ENCODE data around the gene CA6. TPM values are rescaled to one million over a fixed set of nuclear protein-coding genes. Genes with fewer than 3 reads are reported as not detected.

The CA6 gene
- total and polyA plus RNA-seq, 2 of the 8 experiments (the other 6 are each of a cell fraction or from before 2014, with no cell fraction given) = not detected

DNA sequence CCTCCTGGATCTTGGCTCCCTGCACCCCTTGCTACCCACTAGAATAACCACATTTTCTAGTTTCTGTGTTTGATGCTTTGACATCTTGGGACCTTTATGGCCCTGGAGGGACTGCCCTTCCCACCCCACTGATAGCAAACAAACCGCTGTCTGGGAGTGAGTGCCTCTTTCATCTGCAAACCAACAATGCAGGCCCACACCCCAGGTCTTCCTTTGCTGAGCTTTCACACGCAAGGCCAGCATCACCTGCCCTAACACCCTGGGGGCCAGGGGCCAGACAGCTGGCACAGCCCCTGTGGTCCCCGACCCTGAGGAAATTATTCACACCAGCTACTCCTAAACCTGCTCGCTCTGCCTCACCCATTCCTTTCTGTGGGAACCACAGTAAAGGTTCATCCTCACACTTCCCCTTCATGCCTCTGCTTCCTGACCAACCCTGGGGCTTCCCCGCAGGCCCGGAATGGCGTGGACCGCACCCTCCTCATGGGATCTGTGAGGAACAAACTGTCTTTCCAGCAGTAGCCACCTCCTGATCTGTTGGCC lies 65.2 kb downstream of the CA6 start:
- Histone ChIP-seq H3K36me3 (ENCODE audit: control insufficient read depth in 2 of 4, insufficient read depth in 4 of 4, low read length in 3 of 4) (no peaks in the 10 kb centered on the region), H3K23ac (ENCODE audit: insufficient read length) (no peak overlapping the region), H2BK120ac (replicated peaks; ENCODE audit: low read depth, low read length) (no peak overlapping the region), H4K91ac (replicated peaks; ENCODE audit: insufficient read length, low read length) (no peak overlapping the region), H2AK5ac (ENCODE audit: low read depth, low read length) (no peak overlapping the region), H4K5ac (ENCODE audit: insufficient read length, low read depth, low read length) (no peak overlapping the region), H3K79me1 (ENCODE audit: low read depth, low read length) (no peaks in the 10 kb centered on the region), H4K8ac (ENCODE audit: extremely low read depth, insufficient read depth, low read length) (no peak overlapping the region), H2BK20ac (ENCODE audit: low read length) (no peak overlapping the region), H2BK5ac (ENCODE audit: low read depth, low read length) (no peak overlapping the region), H3K56ac (replicated peaks; ENCODE audit: insufficient read length, low read depth, low read length) (no peak overlapping the region), H2BK15ac (ENCODE audit: low read length) (peak overlapping the region; percentile 61; the same call in 1 of the 2 replicates), H2AFZ (ENCODE audit: low read length) (no peak overlapping the region), H3K4ac (replicated peaks; ENCODE audit: insufficient read length, low read depth, low read length) (no peak overlapping the region), H3K4me1 (replicated peaks in 1 of 4; ENCODE audit: control insufficient read depth in 3 of 4, insufficient read depth in 4 of 4, low read length in 3 of 4) (no peaks in the 10 kb centered on the region; a peak in 1 of 7 replicates), H3K27ac (ENCODE audit: low read depth, low read length) (no peak overlapping the region), H3K23me2 (ENCODE audit: low read depth, low read length) (no peaks in the 10 kb centered on the region; the same call in 1 of the 2 replicates), H3K4me2 (ENCODE audit: insufficient read depth in 1 of 2, low read depth in 2 of 2, low read length in 2 of 2) (no peak overlapping the region), H3K14ac (ENCODE audit: insufficient read length) (no peak overlapping the region), H3K18ac (ENCODE audit: extremely low read depth, low read length) (no peak overlapping the region), H3K9me3 (ENCODE audit: insufficient read depth in 2 of 2, low read depth in 1 of 2, low read length in 1 of 2) (no peaks in the 10 kb centered on the region), H2BK12ac (ENCODE audit: low read depth, low read length) (0 out of 2 replicates have a peak overlapping the region, but pooled peaks have one; percentile 7), H3K27me3 (replicated peaks in 1 of 4; ENCODE audit: control insufficient read depth in 3 of 4, extremely low read depth in 1 of 4, insufficient read depth in 3 of 4, low read length in 3 of 4) (no peaks in the 10 kb centered on the region), H3K79me2 (ENCODE audit: control insufficient read depth in 1 of 2, insufficient read depth in 2 of 2, low read length in 2 of 2) (no peaks in the 10 kb centered on the region), H4K20me1 (replicated peaks in 1 of 2; ENCODE audit: control insufficient read depth in 1 of 2, insufficient read depth in 2 of 2, low read length in 2 of 2) (no peaks in the 10 kb centered on the region), H3K4me3 (ENCODE audit: extremely low read depth in 1 of 4, insufficient read depth in 2 of 4, low read depth in 3 of 4, low read length in 4 of 4) (no peak overlapping the region), H3K9ac (replicated peaks in 1 of 4; ENCODE audit: extremely low read depth in 1 of 4, low read depth in 3 of 4, low read length in 3 of 4) (no peak overlapping the region)
- DNase-seq (ENCODE audit: low read depth in 1 of 2, low spot score in 2 of 2) (no peak), FAIRE-seq (no peak)
- TF ChIP-seq HDAC6 (IDR thresholded peaks at IDR 0.05; ENCODE audit: low read depth, low read length) (no peak), HDAC2 (IDR thresholded peaks at IDR 0.05; ENCODE audit: borderline replicate concordance in 1 of 2, low read depth in 2 of 2, low read length in 2 of 2) (no peak), NANOG (IDR thresholded peaks at IDR 0.05; ENCODE audit: insufficient read depth, low read depth, low read length, poor library complexity, severe bottlenecking) (no peak), E2F6 (IDR thresholded peaks at IDR 0.05) (no peak), RAD21 (IDR thresholded peaks at IDR 0.05 in 1 of 2, conservative IDR thresholded peaks at IDR 0.05 in 1 of 2; ENCODE audit: low read depth in 2 of 2, low read length in 2 of 2) (no peak), TEAD4 (IDR thresholded peaks at IDR 0.05; ENCODE audit: low read depth, low read length) (no peak), RXRA (IDR thresholded peaks at IDR 0.05; ENCODE audit: insufficient read depth, low read depth, low read length) (no peak)
- ChIA-PET POLR2A (ENCODE audit: partially characterized antibody) (interaction anchor here (2.6 to 2.8 kb wide), 2 partner anchors 87 to 90 kb away, joined by 6 to 26 read pairs; no protein-coding TSS in a partner anchor), CTCF (ENCODE audit: partially characterized antibody) (interaction anchor here (0.6 to 10.9 kb wide), 10 partner anchors 9 to 873 kb away, joined by 3 to 156 read pairs (median 4); no protein-coding TSS in a partner anchor)
- 97% methylated on average over 8 of the region's 8 CpGs; no CpG with 5 or more reads in 1 of the 2 experiments for WGBS, 2 experiments (ENCODE audit: extremely low coverage in 1 of 2, insufficient coverage in 1 of 2, insufficient read length in 1 of 2, insufficient replicate concordance in 2 of 2, low coverage in 1 of 2, low lambda C conversion rate in 2 of 2, missing lambda C conversion rate in 1 of 2)
